Hematopoietic multipotent progenitor cell treated with erythropoietin and hydrocortisone succinate and interleukin-3 and kit ligand, for 8 days (in vitro differentiated cells): ENCODE measurements around the gene PLPP6.

ENCODE experiments used
- DNase-seq: peaks from one replicate; pipeline ENCODE4 v3.0.0-alpha.2; 2015

PLPP6 gene

DNA sequence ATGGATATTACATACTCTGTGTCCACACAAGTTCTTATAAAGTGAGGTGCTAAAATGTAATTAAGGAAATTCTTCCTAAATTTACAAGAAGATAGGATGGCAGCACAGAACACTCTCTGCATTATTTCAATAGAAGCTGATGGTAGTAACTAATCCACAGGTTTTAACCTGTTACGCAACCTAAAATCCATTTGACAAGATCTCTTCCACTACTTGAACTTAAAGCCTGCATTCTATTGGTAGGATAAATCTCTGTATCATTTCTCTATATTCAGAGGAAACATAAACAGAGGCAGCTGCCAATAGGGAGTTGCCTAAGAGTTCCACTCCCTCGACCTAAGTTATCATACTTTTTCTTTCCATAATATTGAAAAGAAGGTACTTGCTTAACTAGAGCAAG, 38.8 kb downstream of the PLPP6 start:
- no peak for DNase-seq

DNA sequence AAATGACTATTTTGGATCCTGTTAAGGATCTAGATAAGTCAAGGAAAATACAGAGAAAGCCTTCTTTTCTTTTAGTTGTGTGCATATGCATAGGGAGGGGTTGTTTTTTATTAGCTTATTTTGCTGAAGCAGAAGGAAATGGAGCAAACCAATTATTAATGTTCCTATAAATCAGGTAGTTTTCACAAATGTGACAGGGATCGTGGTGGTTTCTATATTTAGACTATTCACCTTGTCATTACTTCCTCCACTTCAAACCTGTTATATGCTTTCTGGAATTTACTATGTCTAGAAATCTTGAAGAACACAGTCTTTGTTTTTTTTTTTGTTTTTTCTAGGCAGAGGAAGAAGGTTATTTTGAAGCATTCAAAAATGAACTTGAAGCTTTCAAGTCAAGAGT, 39.4 kb downstream of the PLPP6 start:
- no peak for DNase-seq

GRCh38 chr9:4704129-4704528, 42.0 kb downstream of the PLPP6 start:
- DNase-seq = no peak

- no peak for DNase-seq
These were observed 43.9 kb downstream of the PLPP6 start for GRCh38 chr9:4706021-4706420.

DNA sequence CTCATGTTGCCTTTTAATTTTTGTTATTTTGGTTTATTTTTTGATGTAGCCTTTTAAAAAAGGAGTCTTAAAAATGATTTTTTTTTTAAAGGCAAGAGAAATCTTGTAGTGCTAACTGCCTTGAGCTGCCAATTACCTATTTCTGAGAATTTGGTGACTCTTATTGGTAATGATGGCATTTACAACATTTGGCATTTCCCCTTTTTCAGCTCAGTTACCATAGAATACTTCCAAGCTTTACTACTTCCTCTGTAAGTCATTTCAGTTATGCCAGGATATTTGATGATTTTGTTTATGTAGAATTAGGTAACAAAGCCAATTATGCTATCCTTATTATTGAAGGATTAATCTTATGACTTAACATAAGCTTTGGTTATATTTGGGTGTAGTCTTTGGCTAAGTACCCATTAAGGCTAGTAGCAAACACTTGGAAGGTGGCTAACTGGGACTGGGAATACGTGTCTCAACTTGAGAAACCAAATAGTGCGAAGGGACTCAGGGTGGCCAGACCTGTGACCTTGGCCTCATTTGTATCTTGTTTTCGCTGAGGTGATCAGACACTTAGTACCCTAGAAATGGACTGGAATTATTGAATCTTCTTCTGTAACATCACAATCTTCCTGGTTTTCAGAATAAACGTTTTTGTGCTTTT, 45.0 kb downstream of the PLPP6 start:
- no peak for DNase-seq

DNA sequence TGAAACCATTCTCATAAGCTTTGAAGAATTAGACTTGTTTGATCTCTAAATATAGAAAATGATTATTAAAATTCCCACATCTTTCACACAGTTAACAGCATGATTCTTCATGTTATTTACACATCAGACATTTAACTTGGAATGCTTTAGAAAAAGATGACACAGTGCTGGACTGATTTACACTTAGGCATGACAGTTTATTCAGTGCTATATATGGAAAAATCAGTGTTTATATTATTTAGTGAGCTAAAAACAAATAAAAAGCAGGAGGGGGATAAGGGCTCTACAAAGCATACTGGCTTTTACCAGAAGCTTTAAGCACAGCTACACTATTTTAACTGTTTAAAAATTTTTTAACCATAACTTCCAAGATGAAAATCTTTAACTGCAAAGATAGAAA, 47.3 kb downstream of the PLPP6 start:
- no peak for DNase-seq

- DNase-seq = no peak
These were observed 51.8 kb downstream of the PLPP6 start for GRCh38 chr9:4713849-4714248.

GRCh38 chr9:4714266-4715016, 52.3 kb downstream of the PLPP6 start:
- no peak for DNase-seq
